ENCODE data around the gene TACSTD2. TPM values are rescaled to one million over a fixed set of nuclear protein-coding genes. Genes with fewer than 3 reads are reported as not detected.
"Not testable (repeated sequence)": the region's sequence is repeated elsewhere in the genome, so short reads cannot be mapped to it uniquely, and the experiment has no call there.

Gene TACSTD2
- total and polyA plus RNA-seq, 2 donors (not counting 1 experiment from before 2014, with no cell fraction given), result not detected

DNA sequence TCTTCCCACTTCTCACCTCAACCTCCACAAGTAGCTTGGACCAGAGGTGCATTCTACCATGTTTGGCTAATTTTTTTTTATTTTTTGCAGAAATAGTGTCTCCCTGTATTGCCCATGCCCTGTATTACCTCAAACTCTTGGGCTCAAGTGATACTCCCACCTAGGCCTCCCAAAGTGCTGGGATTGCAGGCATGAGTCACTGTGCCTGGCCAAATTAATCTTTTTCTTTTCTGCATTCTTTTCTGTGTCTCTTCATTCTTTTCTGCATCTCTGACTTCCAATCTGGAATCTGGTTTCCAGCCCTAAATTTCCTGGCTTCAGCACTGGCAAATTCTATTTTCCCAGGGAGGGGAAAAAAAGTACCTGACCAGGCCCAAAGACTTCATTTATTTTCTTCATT is 31.2 kb upstream of the TACSTD2 start:
- Histone ChIP-seq H3K4me1 (ENCODE audit: control insufficient read depth in 2 of 2, insufficient read depth in 2 of 2, low read length in 2 of 2) (no peaks in the 10 kb centered on the region), H3K36me3 (replicated peaks in 1 of 2; ENCODE audit: control extremely low read depth in 1 of 2, control insufficient read depth in 1 of 2, extremely low read depth in 1 of 2, insufficient read depth in 2 of 2, low read length in 1 of 2) (no peaks in the 10 kb centered on the region), H3K4me2 (replicated peaks; ENCODE audit: low read depth, low read length, poor library complexity, severe bottlenecking) (no peak overlapping the region), H3K9ac (ENCODE audit: low read length) (no peak overlapping the region), H3K27ac (ENCODE audit: low read length in 2 of 2) (no peak overlapping the region), H3K27me3 (replicated peaks in 1 of 4; ENCODE audit: control extremely low read depth in 1 of 4, control insufficient read depth in 3 of 4, insufficient read depth in 4 of 4, low read length in 3 of 4) (peaks cover 0 to 5% (median 0%) of the 10 kb centered on the region in 4 experiments), H3K9me3 (ENCODE audit: control extremely low read depth in 1 of 3, control insufficient read depth in 2 of 3, insufficient read depth in 1 of 3, low read length in 2 of 3) (peaks cover 1 to 19% (median 8%) of the 10 kb centered on the region in 3 donors), H2AFZ (ENCODE audit: insufficient read depth, low read depth, low read length, poor library complexity, severe bottlenecking) (no peak overlapping the region), H3K79me2 (ENCODE audit: control insufficient read depth, insufficient read depth, low read length) (no peaks in the 10 kb centered on the region), H4K20me1 (ENCODE audit: control insufficient read depth, insufficient read depth, low read length, poor library complexity, severe bottlenecking) (no peaks in the 10 kb centered on the region), H3K4me3 (ENCODE audit: control extremely low read depth in 1 of 5, extremely low read depth in 1 of 5, insufficient read depth in 1 of 5, low read depth in 2 of 5, low read length in 4 of 5) (no peak overlapping the region)
- TF ChIP-seq EZH2 (IDR thresholded peaks at IDR 0.05; ENCODE audit: borderline replicate concordance, insufficient read depth, low read depth, low read length, poor library complexity, severe bottlenecking), result no peak
- TF ChIP-seq, protein P1, sequence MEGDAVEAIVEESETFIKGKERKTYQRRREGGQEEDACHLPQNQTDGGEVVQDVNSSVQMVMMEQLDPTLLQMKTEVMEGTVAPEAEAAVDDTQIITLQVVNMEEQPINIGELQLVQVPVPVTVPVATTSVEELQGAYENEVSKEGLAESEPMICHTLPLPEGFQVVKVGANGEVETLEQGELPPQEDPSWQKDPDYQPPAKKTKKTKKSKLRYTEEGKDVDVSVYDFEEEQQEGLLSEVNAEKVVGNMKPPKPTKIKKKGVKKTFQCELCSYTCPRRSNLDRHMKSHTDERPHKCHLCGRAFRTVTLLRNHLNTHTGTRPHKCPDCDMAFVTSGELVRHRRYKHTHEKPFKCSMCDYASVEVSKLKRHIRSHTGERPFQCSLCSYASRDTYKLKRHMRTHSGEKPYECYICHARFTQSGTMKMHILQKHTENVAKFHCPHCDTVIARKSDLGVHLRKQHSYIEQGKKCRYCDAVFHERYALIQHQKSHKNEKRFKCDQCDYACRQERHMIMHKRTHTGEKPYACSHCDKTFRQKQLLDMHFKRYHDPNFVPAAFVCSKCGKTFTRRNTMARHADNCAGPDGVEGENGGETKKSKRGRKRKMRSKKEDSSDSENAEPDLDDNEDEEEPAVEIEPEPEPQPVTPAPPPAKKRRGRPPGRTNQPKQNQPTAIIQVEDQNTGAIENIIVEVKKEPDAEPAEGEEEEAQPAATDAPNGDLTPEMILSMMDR (IDR thresholded peaks at IDR 0.05), result no peak
- DNase-seq, result no peak
- CTCF ChIA-PET, result no interaction called here
- Mint-ChIP-seq H3K4me1 (no peaks in the 10 kb centered on the region), H3K27me3 (peaks cover 34% of the 10 kb centered on the region), H3K27ac (no peak overlapping the region), H3K9me3 (ENCODE audit: insufficient read depth) (peaks cover 7% of the 10 kb centered on the region), H3K4me3 (no peak overlapping the region)
- no peak for ATAC-seq (ENCODE audit: low read depth)
- intact Hi-C loops (cut with micrococcal nuclease), result no loop called here
- POLR2A ChIA-PET, result no interaction called here

DNA sequence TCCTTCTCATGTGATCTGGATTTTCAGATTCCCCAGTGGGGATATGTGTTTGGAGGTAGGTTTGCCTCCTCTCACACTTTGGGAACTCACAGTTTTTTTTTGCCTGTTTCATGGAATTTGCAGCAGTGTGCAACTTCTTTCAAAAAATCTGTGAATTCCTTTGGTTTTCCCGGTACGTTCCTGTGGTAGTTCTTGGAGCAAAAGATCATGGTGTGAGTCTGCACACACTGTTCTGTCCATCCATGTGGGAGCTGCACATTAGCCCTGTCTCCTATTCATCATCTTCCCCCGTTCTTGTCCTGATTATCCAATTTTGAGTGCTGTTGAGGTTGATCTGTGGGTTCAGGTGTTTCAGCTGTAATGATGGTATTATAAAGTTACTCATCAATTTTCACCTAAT is 30.3 kb upstream of the TACSTD2 start:
- no peaks in the 10 kb centered on the region for H3K4me1 Mint-ChIP-seq
- no peak overlapping the region for H3K9ac ChIP-seq (ENCODE audit: low read length)
- H4K20me1 ChIP-seq (ENCODE audit: control insufficient read depth, insufficient read depth, low read length, poor library complexity, severe bottlenecking), result no peaks in the 10 kb centered on the region
- no peaks in the 10 kb centered on the region for H3K36me3 ChIP-seq (replicated peaks in 1 of 2; ENCODE audit: control extremely low read depth in 1 of 2, control insufficient read depth in 1 of 2, extremely low read depth in 1 of 2, insufficient read depth in 2 of 2, low read length in 1 of 2)
- TF ChIP-seq, protein P1 (IDR thresholded peaks at IDR 0.05), result no peak
- TF ChIP-seq EZH2 (IDR thresholded peaks at IDR 0.05; ENCODE audit: borderline replicate concordance, insufficient read depth, low read depth, low read length, poor library complexity, severe bottlenecking), result no peak
- H3K27me3 ChIP-seq (replicated peaks in 1 of 4; ENCODE audit: control extremely low read depth in 1 of 4, control insufficient read depth in 3 of 4, insufficient read depth in 4 of 4, low read length in 3 of 4), result peaks cover 0 to 5% (median 0%) of the 10 kb centered on the region in 4 experiments
- no peak overlapping the region for H3K4me3 ChIP-seq (ENCODE audit: control extremely low read depth in 1 of 5, extremely low read depth in 1 of 5, insufficient read depth in 1 of 5, low read depth in 2 of 5, low read length in 4 of 5)
- no peak overlapping the region for H3K27ac ChIP-seq (ENCODE audit: low read length in 2 of 2)
- no peak overlapping the region for H3K4me2 ChIP-seq (replicated peaks; ENCODE audit: low read depth, low read length, poor library complexity, severe bottlenecking)
- H2AFZ ChIP-seq (ENCODE audit: insufficient read depth, low read depth, low read length, poor library complexity, severe bottlenecking), result no peak overlapping the region
- H3K27me3 Mint-ChIP-seq, result peaks cover 38% of the 10 kb centered on the region
- H3K79me2 ChIP-seq (ENCODE audit: control insufficient read depth, insufficient read depth, low read length), result no peaks in the 10 kb centered on the region
- intact Hi-C loops (cut with micrococcal nuclease), result no loop called here
- ATAC-seq (ENCODE audit: low read depth), result no peak
- no peak overlapping the region for H3K27ac Mint-ChIP-seq
- H3K9me3 ChIP-seq (ENCODE audit: control extremely low read depth in 1 of 3, control insufficient read depth in 2 of 3, insufficient read depth in 1 of 3, low read length in 2 of 3), result peaks cover 1 to 17% (median 8%) of the 10 kb centered on the region in 3 donors
- no CpG with 5 or more reads among the region's 3 CpGs for whole genome bisulfite sequencing (ENCODE audit: insufficient coverage)
- no peaks in the 10 kb centered on the region for H3K4me1 ChIP-seq (ENCODE audit: control insufficient read depth in 2 of 2, insufficient read depth in 2 of 2, low read length in 2 of 2)
- POLR2A ChIA-PET, result no interaction called here
- CTCF ChIA-PET, result no interaction called here
- no peak overlapping the region for H3K4me3 Mint-ChIP-seq
- no peak for DNase-seq
- H3K9me3 Mint-ChIP-seq (ENCODE audit: insufficient read depth), result peaks cover 7% of the 10 kb centered on the region

DNA sequence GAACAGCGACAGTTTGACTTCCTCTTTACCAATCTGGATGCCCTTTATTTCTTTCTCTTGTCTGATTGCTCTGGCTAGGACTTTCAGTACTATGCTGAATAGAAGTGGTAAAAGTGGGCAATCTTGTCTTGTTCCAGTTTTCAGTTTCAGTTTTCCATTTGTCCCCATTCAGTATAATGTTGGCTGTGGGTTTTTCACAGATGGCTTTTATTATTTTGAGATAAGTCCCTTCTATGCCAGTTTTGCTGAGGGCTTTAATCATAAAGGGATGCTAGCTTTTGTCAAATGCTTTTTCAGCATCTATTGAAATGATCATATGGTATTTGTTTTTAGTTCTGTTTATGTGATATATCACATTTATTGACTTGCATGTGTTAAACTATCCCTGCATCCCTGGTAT is 24.9 kb upstream of the TACSTD2 start:
- H3K4me1 Mint-ChIP-seq; H3K9ac ChIP-seq (ENCODE audit: low read length); H3K4me3 Mint-ChIP-seq; H4K20me1 ChIP-seq (ENCODE audit: control insufficient read depth, insufficient read depth, low read length, poor library complexity, severe bottlenecking); H3K4me1 ChIP-seq (ENCODE audit: control insufficient read depth in 2 of 2, insufficient read depth in 2 of 2, low read length in 2 of 2); H3K36me3 ChIP-seq (replicated peaks in 1 of 2; ENCODE audit: control extremely low read depth in 1 of 2, control insufficient read depth in 1 of 2, extremely low read depth in 1 of 2, insufficient read depth in 2 of 2, low read length in 1 of 2); H3K27ac Mint-ChIP-seq; H3K27ac ChIP-seq (ENCODE audit: low read length in 2 of 2); CTCF ChIA-PET; DNase-seq; intact Hi-C loops (cut with micrococcal nuclease); ATAC-seq (ENCODE audit: low read depth); H3K4me2 ChIP-seq (replicated peaks; ENCODE audit: low read depth, low read length, poor library complexity, severe bottlenecking); H3K9me3 Mint-ChIP-seq (ENCODE audit: insufficient read depth); H3K27me3 ChIP-seq (replicated peaks in 1 of 4; ENCODE audit: control extremely low read depth in 1 of 4, control insufficient read depth in 3 of 4, insufficient read depth in 4 of 4, low read length in 3 of 4); H3K4me3 ChIP-seq (ENCODE audit: control extremely low read depth in 1 of 5, extremely low read depth in 1 of 5, insufficient read depth in 1 of 5, low read depth in 2 of 5, low read length in 4 of 5); POLR2A ChIA-PET; H3K79me2 ChIP-seq (ENCODE audit: control insufficient read depth, insufficient read depth, low read length); H2AFZ ChIP-seq (ENCODE audit: insufficient read depth, low read depth, low read length, poor library complexity, severe bottlenecking): not testable (repeated sequence)
- no CpG with 5 or more reads among the region's 1 CpG for WGBS (ENCODE audit: insufficient coverage)
- H3K27me3 Mint-ChIP-seq, result peaks cover 58% of the 10 kb centered on the region
- H3K9me3 ChIP-seq (ENCODE audit: control extremely low read depth in 1 of 3, control insufficient read depth in 2 of 3, insufficient read depth in 1 of 3, low read length in 2 of 3), result peaks cover 1 to 12% (median 8%) of the 10 kb centered on the region in 3 donors
